Calu3 (cell line): Measurements from ENCODE around the gene PCBP1. TPM values are rescaled to one million over a fixed set of nuclear protein-coding genes. Genes with fewer than 3 reads are reported as not detected.
"Not testable (repeated sequence)": the region's sequence is repeated elsewhere in the genome, so short reads cannot be mapped to it uniquely, and the experiment has no call there.

Experiments
- BruUV-seq: library from RNA; stranded (reverse); fragments of 400-500 nt; replicated peaks from 2 replicates; lab custom pipeline; 2021; lab: Mats Ljungman, UMichigan
- CTCF ChIA-PET: fragments of 300-600 bp; sonication (Branson Sonifier 250); formaldehyde crosslinking; loops from one replicate; lab custom pipeline; 2022; ENCODE audit warnings: antibody characterized with exemption; lab: Charles Lee
- DNase-seq: peaks from one replicate; pipeline ENCODE4 v3.0.0; 2022
- H3K27ac Mint-ChIP-seq: one replicate; pipeline ENCODE4 v1.8.0; 2022; ENCODE audit warnings: mixed read lengths; ENCODE audit not compliant: unreplicated experiment
- H3K27me3 Mint-ChIP-seq: one replicate; pipeline ENCODE4 v1.8.0; 2022; ENCODE audit warnings: mixed read lengths; ENCODE audit not compliant: unreplicated experiment
- H3K36me3 Mint-ChIP-seq: one replicate; pipeline ENCODE4 v1.8.0; 2022; ENCODE audit warnings: mild to moderate bottlenecking, moderate library complexity, mixed read lengths; ENCODE audit not compliant: insufficient read depth, unreplicated experiment
- H3K4me1 Mint-ChIP-seq: one replicate; pipeline ENCODE4 v1.8.0; 2022; ENCODE audit warnings: mild to moderate bottlenecking, low read depth, mixed read lengths; ENCODE audit not compliant: unreplicated experiment
- H3K4me3 Mint-ChIP-seq: one replicate; pipeline ENCODE4 v1.8.0; 2022; ENCODE audit warnings: mild to moderate bottlenecking, low read depth, moderate library complexity, mixed read lengths; ENCODE audit not compliant: unreplicated experiment
- H3K9me3 Mint-ChIP-seq: one replicate; pipeline ENCODE4 v1.8.0; 2022; ENCODE audit warnings: low read depth, mixed read lengths; ENCODE audit not compliant: unreplicated experiment
- intact Hi-C: fragments of 100-400 bp; cut with micrococcal nuclease; formaldehyde crosslinking; loops from one replicate; pipeline ENCODE4 v1.10.0; 2022; ENCODE audit not compliant: unreplicated experiment
- total RNA-seq: library from RNA; stranded (reverse); gene quantifications from 2 replicates; pipeline ENCODE4 v1.2.3, GENCODE V29; 2022
- TF ChIP-seq, protein P1 (sequence below): fragments of 200-600 bp; IDR thresholded peaks from one replicate; pipeline ENCODE4 v1.8.0; 2022; ENCODE audit warnings: antibody characterized with exemption; ENCODE audit not compliant: unreplicated experiment

Gene PCBP1
- total RNA-seq, 1 experiment from 2014 or later, result 252 TPM

DNA sequence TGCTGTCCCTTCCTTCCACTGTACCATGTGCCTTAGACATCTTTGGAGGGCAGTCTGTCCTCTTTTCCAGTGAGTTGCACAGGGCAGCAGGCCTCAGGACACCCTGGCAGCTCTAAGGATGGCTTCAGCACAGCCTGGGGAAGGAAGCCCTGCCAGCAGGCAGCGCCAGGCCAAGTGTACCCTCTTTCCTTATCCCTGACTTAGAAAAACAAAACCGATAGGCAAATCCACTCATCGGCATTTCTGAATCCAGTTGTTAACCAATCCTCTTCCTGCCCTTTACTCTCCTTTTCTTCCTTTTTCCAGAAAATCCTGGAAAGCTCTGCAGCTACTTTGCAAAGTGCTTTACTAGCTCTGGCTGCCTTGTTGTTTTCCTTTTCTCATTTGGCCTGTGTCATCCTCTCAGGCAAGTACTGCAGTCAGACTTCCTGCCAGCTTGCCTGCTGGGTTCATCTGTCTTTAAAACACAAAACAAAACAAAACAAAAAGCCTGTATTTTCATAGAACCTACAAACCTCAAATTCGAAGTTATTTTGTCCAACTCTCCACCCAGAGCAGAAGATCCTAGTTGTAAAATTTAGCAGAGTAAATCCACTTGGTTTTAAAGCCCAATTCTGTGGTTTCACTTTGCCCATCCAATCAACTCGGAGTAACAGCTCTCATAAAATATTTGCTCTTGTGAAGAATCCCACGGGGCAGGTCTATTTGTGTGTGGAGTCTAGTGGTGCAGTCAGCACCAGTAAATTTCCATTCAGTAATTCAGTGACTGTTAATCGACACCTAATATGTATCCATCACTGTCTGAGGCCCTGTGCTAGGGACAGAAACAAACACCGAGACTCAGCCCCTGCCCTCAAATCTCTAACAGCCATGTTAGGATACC, 45.2 kb downstream of the PCBP1 start:
- intact Hi-C loops, result loop anchor here (2.0 kb wide), 1 partner anchor 24 kb away; no protein-coding TSS in a partner anchor
- Mint-ChIP-seq H3K4me3 (peak overlapping the region; percentile 59), H3K4me1 (peaks cover 46% of the 10 kb centered on the region), H3K36me3 (peaks cover 16% of the 10 kb centered on the region), H3K27ac (peak overlapping the region; percentile 81), H3K9me3 (no peaks in the 10 kb centered on the region), H3K27me3 (no peaks in the 10 kb centered on the region)
- TF ChIP-seq, protein P1, sequence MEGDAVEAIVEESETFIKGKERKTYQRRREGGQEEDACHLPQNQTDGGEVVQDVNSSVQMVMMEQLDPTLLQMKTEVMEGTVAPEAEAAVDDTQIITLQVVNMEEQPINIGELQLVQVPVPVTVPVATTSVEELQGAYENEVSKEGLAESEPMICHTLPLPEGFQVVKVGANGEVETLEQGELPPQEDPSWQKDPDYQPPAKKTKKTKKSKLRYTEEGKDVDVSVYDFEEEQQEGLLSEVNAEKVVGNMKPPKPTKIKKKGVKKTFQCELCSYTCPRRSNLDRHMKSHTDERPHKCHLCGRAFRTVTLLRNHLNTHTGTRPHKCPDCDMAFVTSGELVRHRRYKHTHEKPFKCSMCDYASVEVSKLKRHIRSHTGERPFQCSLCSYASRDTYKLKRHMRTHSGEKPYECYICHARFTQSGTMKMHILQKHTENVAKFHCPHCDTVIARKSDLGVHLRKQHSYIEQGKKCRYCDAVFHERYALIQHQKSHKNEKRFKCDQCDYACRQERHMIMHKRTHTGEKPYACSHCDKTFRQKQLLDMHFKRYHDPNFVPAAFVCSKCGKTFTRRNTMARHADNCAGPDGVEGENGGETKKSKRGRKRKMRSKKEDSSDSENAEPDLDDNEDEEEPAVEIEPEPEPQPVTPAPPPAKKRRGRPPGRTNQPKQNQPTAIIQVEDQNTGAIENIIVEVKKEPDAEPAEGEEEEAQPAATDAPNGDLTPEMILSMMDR, result no peak
- DNase-seq, result peak; percentile 21
- TSS peak; percentile 61 for BruUV-seq
- CTCF ChIA-PET, result interaction anchor here (1.6 kb wide), 1 partner anchor 9 kb away, joined by 3 read pairs; no protein-coding TSS in a partner anchor

DNA sequence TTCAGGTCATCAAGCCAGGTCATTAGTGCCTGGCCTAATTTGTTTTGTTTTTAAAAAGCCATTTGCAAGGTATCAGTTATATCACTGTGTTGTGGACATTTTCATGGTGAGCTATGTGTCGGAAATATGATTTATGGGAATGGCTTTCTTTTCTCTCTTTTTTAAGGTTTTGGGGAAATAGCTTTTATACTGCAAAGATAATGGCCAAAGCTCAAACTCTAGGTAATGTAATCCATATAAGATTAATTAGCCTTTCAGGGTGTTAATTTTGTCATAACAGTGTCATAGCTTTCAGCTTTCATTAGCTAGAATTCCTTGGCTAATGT, 45.8 kb downstream of the PCBP1 start:
- CTCF ChIA-PET, result interaction anchor here (1.6 kb wide), 1 partner anchor 9 kb away, joined by 3 read pairs; no protein-coding TSS in a partner anchor
- Mint-ChIP-seq H3K9me3 (no peaks in the 10 kb centered on the region), H3K27ac (peak overlapping the region; percentile 81), H3K36me3 (peaks cover 16% of the 10 kb centered on the region), H3K27me3 (no peaks in the 10 kb centered on the region), H3K4me3 (peak overlapping the region; percentile 59), H3K4me1 (peaks cover 52% of the 10 kb centered on the region)
- DNase-seq, result no peak
- BruUV-seq, result no TSS peak
- TF ChIP-seq, protein P1, result no peak
- intact Hi-C loops, result loop anchor here (2.0 kb wide), 1 partner anchor 24 kb away; no protein-coding TSS in a partner anchor

DNA sequence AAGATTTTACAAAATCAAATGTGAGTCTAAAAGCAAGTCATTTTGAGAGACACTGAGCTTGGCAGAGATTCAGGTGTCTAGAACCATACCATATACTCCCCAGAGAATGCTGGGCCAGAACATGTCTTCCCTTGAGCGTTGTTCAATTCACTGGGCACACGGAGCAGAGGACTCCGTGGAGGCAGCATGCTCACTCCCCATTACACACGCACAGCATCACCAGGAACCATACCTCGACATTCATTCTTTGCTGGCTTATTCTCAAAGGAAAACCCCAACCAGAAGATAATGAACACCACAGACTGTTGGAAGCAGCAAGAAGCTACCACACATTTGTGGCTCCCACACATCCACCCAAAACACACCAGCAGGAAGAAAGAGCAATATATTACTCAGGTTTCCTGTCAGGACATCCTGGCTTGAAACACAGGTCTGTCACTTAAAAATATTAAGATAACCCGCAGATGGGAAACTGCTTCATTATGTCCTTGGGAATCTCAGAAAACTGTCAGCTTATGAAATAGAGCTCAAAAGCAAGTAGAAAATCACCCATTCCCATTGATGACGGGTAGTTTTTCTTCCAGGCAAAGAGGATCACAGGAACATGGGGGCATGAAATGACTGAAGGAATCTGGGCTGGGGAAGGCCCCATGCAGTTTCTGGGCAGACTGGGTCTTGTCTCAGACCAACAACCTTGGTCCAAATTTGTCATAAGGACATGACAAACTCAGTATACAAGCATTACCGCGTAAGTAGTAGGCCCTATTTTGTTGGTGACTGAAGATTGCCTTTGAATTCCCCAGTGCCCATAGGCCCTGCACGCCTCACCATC, 46.4 kb downstream of the PCBP1 start:
- Mint-ChIP-seq H3K27me3 (no peaks in the 10 kb centered on the region), H3K36me3 (peaks cover 16% of the 10 kb centered on the region), H3K4me1 (peaks cover 52% of the 10 kb centered on the region), H3K4me3 (no peak overlapping the region), H3K9me3 (no peaks in the 10 kb centered on the region), H3K27ac (peak overlapping the region; percentile 81)
- DNase-seq, result no peak
- intact Hi-C loops, result loop anchor here (2.0 kb wide), 1 partner anchor 25 kb away; no protein-coding TSS in a partner anchor
- CTCF ChIA-PET, result interaction anchor here (0.7 kb wide), 1 partner anchor 484 kb away, joined by 8 read pairs; no protein-coding TSS in a partner anchor
- TF ChIP-seq, protein P1, result no peak
- no TSS peak for BruUV-seq

DNA sequence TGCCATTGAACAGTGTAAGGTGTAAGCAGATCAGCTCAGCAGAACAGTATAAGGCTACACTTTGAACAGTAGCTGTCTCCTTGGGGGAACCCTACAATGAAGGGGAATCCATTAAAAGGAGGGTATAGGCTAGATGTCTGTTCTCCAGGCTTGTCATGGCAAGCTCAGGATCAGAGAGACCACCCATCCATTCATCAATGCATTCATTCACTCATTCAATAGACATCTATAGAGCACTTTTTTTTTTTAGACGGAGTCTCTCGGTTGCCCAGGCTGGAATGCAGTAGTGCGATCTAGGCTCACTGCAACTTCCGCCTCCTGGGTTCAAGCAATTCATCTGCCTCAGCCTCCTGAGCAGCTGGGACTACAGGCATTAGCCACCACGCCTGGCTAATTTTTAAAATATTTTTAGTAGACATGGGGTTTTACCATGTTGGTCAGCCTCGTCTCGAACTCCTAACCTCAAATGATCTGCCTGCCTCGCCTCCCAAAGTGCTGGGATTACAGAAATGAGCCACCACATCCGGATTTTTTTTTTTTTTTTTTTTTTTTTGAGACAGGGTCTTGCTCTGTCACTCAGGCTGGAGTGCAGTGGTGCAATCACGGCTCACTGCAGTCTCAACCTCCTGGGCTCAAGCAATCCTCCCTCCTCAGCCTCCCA, 47.2 kb downstream of the PCBP1 start:
- CTCF ChIA-PET, result interaction anchor here (0.6 to 0.7 kb wide), 2 partner anchors 52 to 483 kb away, joined by 4 to 8 read pairs; no protein-coding TSS in a partner anchor
- H3K9me3 Mint-ChIP-seq, BruUV-seq, DNase-seq, H3K4me3 Mint-ChIP-seq, H3K27me3 Mint-ChIP-seq, intact Hi-C loops, H3K27ac Mint-ChIP-seq: not testable (repeated sequence)
- peaks cover 52% of the 10 kb centered on the region for H3K4me1 Mint-ChIP-seq
- H3K36me3 Mint-ChIP-seq, result peaks cover 16% of the 10 kb centered on the region

Other genes with a start within 250 kb of the PCBP1 start
- gene SNRNP27, start 193.5 kb upstream of the PCBP1 start, total RNA-seq, result 36.3 and 39.8 TPM in 2 replicates
- 13.3 and 17.4 TPM in 2 replicates for gene MXD1, start 172.4 kb upstream of the PCBP1 start, total RNA-seq
- gene ASPRV1, start 125.8 kb upstream of the PCBP1 start, total RNA-seq, result 0.17 and 0.27 TPM in 2 replicates
- 11.6 and 20.2 TPM in 2 replicates for gene C2orf42, start 103.5 kb downstream of the PCBP1 start, total RNA-seq
- 127 and 130 TPM in 2 replicates for gene TIA1, start 161.2 kb downstream of the PCBP1 start, total RNA-seq
- 31.4 and 32.0 TPM in 2 replicates for gene PCYOX1, start 170.7 kb downstream of the PCBP1 start, total RNA-seq
- gene SNRPG, start 206.3 kb downstream of the PCBP1 start, total RNA-seq, result 259 and 278 TPM in 2 replicates
- 53.7 and 60.4 TPM in 2 replicates for gene FAM136A, start 214.6 kb downstream of the PCBP1 start, total RNA-seq